Astrocyte (in vitro differentiated cells and primary cell): ENCODE data around the gene TAMALIN.

Source experiments
- EZH2 ChIP-seq: IDR thresholded peaks from 2 replicates; pipeline ENCODE4 v1.6.1; 2012; ENCODE audit warnings: mild to moderate bottlenecking, low read length, inconsistent platforms; ENCODE audit not compliant: insufficient read depth
- TF ChIP-seq, protein P1 (sequence below): IDR thresholded peaks from 2 replicates; pipeline ENCODE4 v1.5.1; 2011; ENCODE audit warnings: low read depth, mild to moderate bottlenecking, inconsistent platforms, low read length, moderate library complexity; ENCODE audit not compliant: insufficient read depth

DNA sequence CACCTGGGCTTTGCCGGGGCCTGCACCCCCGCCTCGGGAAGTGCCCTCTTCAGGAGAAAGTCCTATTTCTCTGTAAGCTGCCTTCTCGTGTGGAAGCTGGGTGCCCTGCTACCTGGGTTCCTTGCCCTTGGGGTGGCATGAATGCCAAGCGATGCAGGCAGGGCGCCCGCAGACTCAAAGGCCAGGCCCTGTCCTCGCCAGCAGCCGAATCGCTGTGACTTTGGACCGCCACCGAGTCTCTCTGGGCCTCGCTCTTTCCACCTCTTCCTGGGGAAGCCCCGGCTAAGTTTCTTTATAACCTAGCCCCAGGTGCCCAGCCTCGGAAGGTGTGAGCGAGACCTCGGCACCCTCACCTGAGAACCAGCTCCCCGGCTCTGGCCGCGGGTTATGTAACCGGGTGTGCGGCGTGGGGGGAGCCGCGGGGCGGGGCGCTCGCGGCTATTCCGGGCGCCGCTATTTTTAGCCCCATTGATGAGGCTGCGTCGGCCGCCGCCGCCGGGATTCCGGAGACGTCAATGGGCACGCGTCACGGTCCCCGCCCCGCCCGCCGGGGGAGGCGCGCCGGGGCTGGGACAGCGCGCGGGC lies 29.9 kb downstream of the TAMALIN start:
- TF ChIP-seq, protein P1, sequence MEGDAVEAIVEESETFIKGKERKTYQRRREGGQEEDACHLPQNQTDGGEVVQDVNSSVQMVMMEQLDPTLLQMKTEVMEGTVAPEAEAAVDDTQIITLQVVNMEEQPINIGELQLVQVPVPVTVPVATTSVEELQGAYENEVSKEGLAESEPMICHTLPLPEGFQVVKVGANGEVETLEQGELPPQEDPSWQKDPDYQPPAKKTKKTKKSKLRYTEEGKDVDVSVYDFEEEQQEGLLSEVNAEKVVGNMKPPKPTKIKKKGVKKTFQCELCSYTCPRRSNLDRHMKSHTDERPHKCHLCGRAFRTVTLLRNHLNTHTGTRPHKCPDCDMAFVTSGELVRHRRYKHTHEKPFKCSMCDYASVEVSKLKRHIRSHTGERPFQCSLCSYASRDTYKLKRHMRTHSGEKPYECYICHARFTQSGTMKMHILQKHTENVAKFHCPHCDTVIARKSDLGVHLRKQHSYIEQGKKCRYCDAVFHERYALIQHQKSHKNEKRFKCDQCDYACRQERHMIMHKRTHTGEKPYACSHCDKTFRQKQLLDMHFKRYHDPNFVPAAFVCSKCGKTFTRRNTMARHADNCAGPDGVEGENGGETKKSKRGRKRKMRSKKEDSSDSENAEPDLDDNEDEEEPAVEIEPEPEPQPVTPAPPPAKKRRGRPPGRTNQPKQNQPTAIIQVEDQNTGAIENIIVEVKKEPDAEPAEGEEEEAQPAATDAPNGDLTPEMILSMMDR: no peak
- no peak for TF ChIP-seq EZH2
